Caco-2 (cell line): Measurements from ENCODE around the gene CTCFL. TPM values are rescaled to one million over a fixed set of nuclear protein-coding genes. Genes with fewer than 3 reads are reported as not detected.

Experiments used
- Bru-seq: library from RNA; stranded (reverse); fragments of 400-500 nt; gene quantifications from one replicate; lab custom pipeline; 2021; lab: Mats Ljungman, UMichigan
- BruChase-seq, 2 experiments: library from RNA; stranded (reverse); fragments of 400-500 nt; gene quantifications; one replicate each; lab custom pipeline; 2021; lab: Mats Ljungman, UMichigan
- BruUV-seq: library from RNA; stranded (reverse); fragments of 400-500 nt; replicated peaks from 2 replicates; lab custom pipeline; 2021; lab: Mats Ljungman, UMichigan
- CTCF ChIA-PET: fragments of 300-600 bp; sonication (Branson Sonifier 250); formaldehyde crosslinking; loops from one replicate; lab custom pipeline; 2022; ENCODE audit warnings: antibody characterized with exemption; lab: Charles Lee
- POLR2A ChIA-PET: fragments of 300-600 bp; sonication (Branson Sonifier 250); formaldehyde crosslinking; loops from one replicate; lab custom pipeline; 2022; ENCODE audit warnings: antibody characterized with exemption; lab: Charles Lee
- DNase-seq, 2 experiments: peaks; one replicate each; pipeline versions ENCODE4 v3.0.0 to v3.0.0-alpha.2; 2020 to 2022
- H3K27me3 ChIP-seq: replicated peaks from 2 replicates; pipeline ENCODE4 v1.6.0; 2011; ENCODE audit warnings: low read length; ENCODE audit not compliant: control insufficient read depth, insufficient read depth
- H3K36me3 ChIP-seq: 2 replicates; pipeline ENCODE4 v1.5.1; 2011; ENCODE audit warnings: low read length; ENCODE audit not compliant: control insufficient read depth, insufficient read depth
- H3K4me1 ChIP-seq: fragments of 250-450 bp; sonication (Bioruptor Pico); 2 replicates; pipeline ENCODE4 v1.5.1; 2020; ENCODE audit warnings: mild to moderate bottlenecking
- H3K4me3 ChIP-seq: 2 replicates; pipeline ENCODE4 v1.5.1; 2011; ENCODE audit warnings: low read depth, mild to moderate bottlenecking, control low read depth, low read length
- H3K9me3 ChIP-seq: fragments of 250-450 bp; sonication (Bioruptor Pico); 2 replicates; pipeline ENCODE4 v1.5.1; 2020; ENCODE audit warnings: mild to moderate bottlenecking, moderate library complexity
- H3K27ac Mint-ChIP-seq: one replicate; pipeline ENCODE4 v1.8.0; 2022; ENCODE audit warnings: mixed read lengths; ENCODE audit not compliant: unreplicated experiment
- H3K27me3 Mint-ChIP-seq: one replicate; pipeline ENCODE4 v1.8.0; 2022; ENCODE audit warnings: mixed read lengths; ENCODE audit not compliant: insufficient read depth, unreplicated experiment
- H3K36me3 Mint-ChIP-seq: one replicate; pipeline ENCODE4 v1.8.0; 2022; ENCODE audit warnings: mild to moderate bottlenecking, mixed read lengths; ENCODE audit not compliant: insufficient read depth, unreplicated experiment
- H3K4me1 Mint-ChIP-seq: one replicate; pipeline ENCODE4 v1.8.0; 2022; ENCODE audit warnings: low read depth, mixed read lengths; ENCODE audit not compliant: unreplicated experiment
- H3K4me3 Mint-ChIP-seq: one replicate; pipeline ENCODE4 v1.8.0; 2022; ENCODE audit warnings: mild to moderate bottlenecking, moderate library complexity, mixed read lengths; ENCODE audit not compliant: unreplicated experiment
- H3K9me3 Mint-ChIP-seq: one replicate; pipeline ENCODE4 v1.8.0; 2022; ENCODE audit warnings: mixed read lengths; ENCODE audit not compliant: unreplicated experiment
- intact Hi-C: fragments of 100-400 bp; cut with micrococcal nuclease; formaldehyde crosslinking; loops from one replicate; pipeline ENCODE4 v1.10.0; 2022; ENCODE audit not compliant: unreplicated experiment
- long read RNA-seq: library from polyadenylated mRNA; stranded (forward); transcript quantifications from one replicate; pipeline ENCODE4 v2.0.0, GENCODE V29; 2022
- total RNA-seq: library from RNA; stranded (reverse); gene quantifications from 2 replicates; pipeline ENCODE4 v1.2.3, GENCODE V29; 2022
- TF ChIP-seq, protein P1 (sequence below), 2 experiments: fragments of 200-600 bp in 1 of 2; IDR thresholded peaks; 1 replicate in 1 of 2; 2 replicates in 1 of 2; pipeline versions ENCODE4 v1.5.1 to v1.8.0; 2011 to 2022; ENCODE audit warnings: antibody characterized with exemption in 1 of 2, control low read depth in 1 of 2, inconsistent platforms in 1 of 2, low read depth in 1 of 2, low read length in 1 of 2, mild to moderate bottlenecking in 1 of 2, moderate library complexity in 1 of 2; ENCODE audit not compliant: insufficient read depth in 1 of 2, severe bottlenecking in 1 of 2, unreplicated experiment in 1 of 2

CTCFL gene, protein sequence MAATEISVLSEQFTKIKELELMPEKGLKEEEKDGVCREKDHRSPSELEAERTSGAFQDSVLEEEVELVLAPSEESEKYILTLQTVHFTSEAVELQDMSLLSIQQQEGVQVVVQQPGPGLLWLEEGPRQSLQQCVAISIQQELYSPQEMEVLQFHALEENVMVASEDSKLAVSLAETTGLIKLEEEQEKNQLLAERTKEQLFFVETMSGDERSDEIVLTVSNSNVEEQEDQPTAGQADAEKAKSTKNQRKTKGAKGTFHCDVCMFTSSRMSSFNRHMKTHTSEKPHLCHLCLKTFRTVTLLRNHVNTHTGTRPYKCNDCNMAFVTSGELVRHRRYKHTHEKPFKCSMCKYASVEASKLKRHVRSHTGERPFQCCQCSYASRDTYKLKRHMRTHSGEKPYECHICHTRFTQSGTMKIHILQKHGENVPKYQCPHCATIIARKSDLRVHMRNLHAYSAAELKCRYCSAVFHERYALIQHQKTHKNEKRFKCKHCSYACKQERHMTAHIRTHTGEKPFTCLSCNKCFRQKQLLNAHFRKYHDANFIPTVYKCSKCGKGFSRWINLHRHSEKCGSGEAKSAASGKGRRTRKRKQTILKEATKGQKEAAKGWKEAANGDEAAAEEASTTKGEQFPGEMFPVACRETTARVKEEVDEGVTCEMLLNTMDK
- total RNA-seq (not detected in 2 replicates), Bru-seq, nascent RNA (percentile 3 among the genes with signal in this experiment), BruChase-seq, experiment 1, labeled RNA remaining after a 2-hour chase (not detected), BruChase-seq, experiment 2, labeled RNA remaining after a 6-hour chase (not detected)
- long read RNA-seq: 0 reads

GRCh38 chr20:57524511-57525176 is at the start of gene CTCFL:
TSS of gene CTCFL (minus strand) at chr20:57525140. CDS start at chr20:57524205, 935 bp downstream.
- CTCF ChIA-PET: no interaction called here
- H3K36me3 Mint-ChIP-seq: no peaks in the 10 kb centered on the region
- Histone ChIP-seq H3K9me3 (no peaks in the 10 kb centered on the region), H3K27me3 (no peaks in the 10 kb centered on the region), H3K4me3 (no peak within 1 kb of the TSS), H3K4me1 (no peaks in the 10 kb centered on the region), H3K36me3 (no peaks in the 10 kb centered on the region)
- DNase-seq: no peak
- H3K4me3 Mint-ChIP-seq: no peak within 1 kb of the TSS
- no peak within 1 kb of the TSS for H3K27ac Mint-ChIP-seq
- intact Hi-C loops: no loop called here
- TF ChIP-seq, protein P1, sequence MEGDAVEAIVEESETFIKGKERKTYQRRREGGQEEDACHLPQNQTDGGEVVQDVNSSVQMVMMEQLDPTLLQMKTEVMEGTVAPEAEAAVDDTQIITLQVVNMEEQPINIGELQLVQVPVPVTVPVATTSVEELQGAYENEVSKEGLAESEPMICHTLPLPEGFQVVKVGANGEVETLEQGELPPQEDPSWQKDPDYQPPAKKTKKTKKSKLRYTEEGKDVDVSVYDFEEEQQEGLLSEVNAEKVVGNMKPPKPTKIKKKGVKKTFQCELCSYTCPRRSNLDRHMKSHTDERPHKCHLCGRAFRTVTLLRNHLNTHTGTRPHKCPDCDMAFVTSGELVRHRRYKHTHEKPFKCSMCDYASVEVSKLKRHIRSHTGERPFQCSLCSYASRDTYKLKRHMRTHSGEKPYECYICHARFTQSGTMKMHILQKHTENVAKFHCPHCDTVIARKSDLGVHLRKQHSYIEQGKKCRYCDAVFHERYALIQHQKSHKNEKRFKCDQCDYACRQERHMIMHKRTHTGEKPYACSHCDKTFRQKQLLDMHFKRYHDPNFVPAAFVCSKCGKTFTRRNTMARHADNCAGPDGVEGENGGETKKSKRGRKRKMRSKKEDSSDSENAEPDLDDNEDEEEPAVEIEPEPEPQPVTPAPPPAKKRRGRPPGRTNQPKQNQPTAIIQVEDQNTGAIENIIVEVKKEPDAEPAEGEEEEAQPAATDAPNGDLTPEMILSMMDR (IDR thresholded peaks at IDR 0.05; ENCODE audit: insufficient read depth in 1 of 2, low read depth in 1 of 2, low read length in 1 of 2, severe bottlenecking in 1 of 2, unreplicated experiment in 1 of 2): no peak
- BruUV-seq: no TSS peak
- H3K27me3 Mint-ChIP-seq: peaks cover 6% of the 10 kb centered on the region
- no peaks in the 10 kb centered on the region for H3K9me3 Mint-ChIP-seq
- POLR2A ChIA-PET: no interaction called here
- H3K4me1 Mint-ChIP-seq: peaks cover 7% of the 10 kb centered on the region

DNA sequence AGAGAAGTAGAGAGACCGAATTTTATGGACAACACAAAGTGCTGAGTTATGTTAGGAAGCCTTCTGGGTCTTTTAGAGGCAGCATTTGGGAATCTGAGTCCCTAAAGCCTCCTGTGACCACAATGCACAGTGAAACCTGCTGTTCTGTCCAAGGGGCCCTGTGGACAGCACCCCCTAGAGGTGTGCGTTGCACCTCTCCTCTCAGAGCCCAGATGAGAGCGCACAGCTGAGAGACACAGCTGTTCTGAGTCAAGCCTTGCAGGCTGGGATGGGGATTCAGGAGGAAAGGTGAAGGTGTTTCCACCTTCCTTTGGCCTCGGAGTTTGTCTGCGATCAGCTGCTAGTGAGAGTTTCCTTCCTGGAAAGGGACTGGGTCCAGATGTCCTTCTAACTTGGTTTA is 49.0 kb upstream of the CTCFL start:
- Mint-ChIP-seq H3K27ac (no peak overlapping the region), H3K27me3 (peaks cover 5% of the 10 kb centered on the region), H3K36me3 (no peaks in the 10 kb centered on the region), H3K9me3 (no peaks in the 10 kb centered on the region), H3K4me3 (no peak overlapping the region), H3K4me1 (no peaks in the 10 kb centered on the region)
- TF ChIP-seq, protein P1 (IDR thresholded peaks at IDR 0.05; ENCODE audit: insufficient read depth in 1 of 2, low read depth in 1 of 2, low read length in 1 of 2, severe bottlenecking in 1 of 2, unreplicated experiment in 1 of 2): peak; percentile 63 to 76
- POLR2A ChIA-PET: no interaction called here
- intact Hi-C loops: no loop called here
- Histone ChIP-seq H3K9me3 (no peaks in the 10 kb centered on the region), H3K4me3 (no peak overlapping the region), H3K27me3 (no peaks in the 10 kb centered on the region; the same call in 1 of the 2 replicates), H3K4me1 (no peaks in the 10 kb centered on the region), H3K36me3 (no peaks in the 10 kb centered on the region)
- CTCF ChIA-PET: interaction anchor here (1.0 kb wide), 1 partner anchor 15 kb away, joined by 4 read pairs; no protein-coding TSS in a partner anchor
- no TSS peak for BruUV-seq
- DNase-seq: peak in 1 of 2 experiments; percentile 55

GRCh38 chr20:57573242-57573641 is 48.3 kb upstream of the CTCFL start:
- no peak overlapping the region for H3K27ac Mint-ChIP-seq
- Histone ChIP-seq H3K4me3 (no peak overlapping the region), H3K4me1 (no peaks in the 10 kb centered on the region), H3K27me3 (no peaks in the 10 kb centered on the region; the same call in 1 of the 2 replicates), H3K9me3 (no peaks in the 10 kb centered on the region), H3K36me3 (no peaks in the 10 kb centered on the region)
- no TSS peak for BruUV-seq
- no peak for DNase-seq
- TF ChIP-seq, protein P1 (IDR thresholded peaks at IDR 0.05; ENCODE audit: insufficient read depth in 1 of 2, low read depth in 1 of 2, low read length in 1 of 2, severe bottlenecking in 1 of 2, unreplicated experiment in 1 of 2): no peak
- no peak overlapping the region for H3K4me3 Mint-ChIP-seq
- no peaks in the 10 kb centered on the region for H3K36me3 Mint-ChIP-seq
- intact Hi-C loops: no loop called here
- peaks cover 5% of the 10 kb centered on the region for H3K27me3 Mint-ChIP-seq
- ChIA-PET CTCF (interaction anchor here (0.6 to 1.0 kb wide), 2 partner anchors 15 to 18 kb away, joined by 3 to 4 read pairs; no protein-coding TSS in a partner anchor), POLR2A (no interaction called here)
- H3K9me3 Mint-ChIP-seq: no peaks in the 10 kb centered on the region
- no peaks in the 10 kb centered on the region for H3K4me1 Mint-ChIP-seq
